ENCODE data around the gene ALG5.

ALG5 gene

GRCh38 chr13:36915896-36916640, 83.1 kb downstream of the ALG5 start:
- DNase-seq (ENCODE audit: low spot score) (no peak), FAIRE-seq (no peak)

- DNase-seq (ENCODE audit: low spot score), result no peak
- FAIRE-seq, result no peak
These were observed 84.0 kb downstream of the ALG5 start for GRCh38 chr13:36915106-36915505.

GRCh38 chr13:36914648-36915047, 84.5 kb downstream of the ALG5 start:
- no peak for FAIRE-seq
- DNase-seq (ENCODE audit: low spot score), result no peak

GRCh38 chr13:36913463-36913862, 85.7 kb downstream of the ALG5 start:
- no peak for FAIRE-seq
- DNase-seq (ENCODE audit: low spot score), result no peak

GRCh38 chr13:36912973-36913372, 86.2 kb downstream of the ALG5 start:
- FAIRE-seq (no peak), DNase-seq (ENCODE audit: low spot score) (no peak)

GRCh38 chr13:36912369-36912768, 86.8 kb downstream of the ALG5 start:
- FAIRE-seq (no peak), DNase-seq (ENCODE audit: low spot score) (no peak)

- FAIRE-seq, result no peak
These were observed 88.6 kb downstream of the ALG5 start for GRCh38 chr13:36910545-36910944.

GRCh38 chr13:36907821-36908220, 91.3 kb downstream of the ALG5 start:
- no peak for FAIRE-seq

More at GRCh38 chr13:36910545-36910944, 88.6 kb downstream of the ALG5 start:
- DNase-seq (ENCODE audit: low spot score), result no peak

GRCh38 chr13:36907266-36907665, 91.9 kb downstream of the ALG5 start:
- DNase-seq (ENCODE audit: low spot score), result no peak
- no peak for FAIRE-seq

More at GRCh38 chr13:36907821-36908220, 91.3 kb downstream of the ALG5 start:
- DNase-seq (ENCODE audit: low spot score), result no peak

- no peak for DNase-seq (ENCODE audit: low spot score)
- no peak for FAIRE-seq
These were observed 93.2 kb downstream of the ALG5 start for GRCh38 chr13:36905944-36906343.

GRCh38 chr13:36903925-36904595, 95.1 kb downstream of the ALG5 start:
- no peak for FAIRE-seq
- no peak for DNase-seq (ENCODE audit: low spot score)
